A549 (cell line): ENCODE data around the gene GABRQ.

Source experiments
- FOXS1 ChIP-seq: fragments of 250-450 bp; sonication (Bioruptor Pico); IDR thresholded peaks from 2 replicates; pipeline ENCODE4 v1.5.0; 2020; ENCODE audit warnings: mild to moderate bottlenecking, moderate library complexity
- POLR2A ChIP-seq: IDR thresholded peaks from 2 replicates; pipeline ENCODE4 v1.6.1; 2012; ENCODE audit warnings: mild to moderate bottlenecking, low read length
- TF ChIP-seq, protein P1 (sequence below): fragments of >200 bp; sonication (Bioruptor Twin); formaldehyde crosslinking; IDR thresholded peaks from 3 replicates; pipeline ENCODE4 v1.5.1; 2016

DNA sequence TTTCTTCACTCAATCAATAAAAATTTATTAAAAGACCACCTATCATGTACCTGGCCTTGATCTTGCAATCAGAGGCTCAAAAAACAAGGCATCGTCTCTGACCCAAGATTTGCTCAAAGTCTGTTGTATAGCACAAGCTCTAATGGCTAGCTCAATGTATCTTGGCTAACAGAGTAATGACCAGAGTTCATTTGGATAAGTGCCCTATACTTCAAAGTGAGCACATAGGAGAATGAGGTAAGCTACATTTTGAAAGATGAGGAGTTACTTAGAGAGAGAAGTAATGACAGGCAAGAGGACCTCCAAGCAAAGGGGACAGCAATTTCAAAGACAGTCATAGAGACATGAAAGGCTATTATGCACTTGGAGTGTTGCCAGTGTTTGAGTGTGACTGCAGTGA, 22.9 kb upstream of the GABRQ start:
- TF ChIP-seq, protein P1, sequence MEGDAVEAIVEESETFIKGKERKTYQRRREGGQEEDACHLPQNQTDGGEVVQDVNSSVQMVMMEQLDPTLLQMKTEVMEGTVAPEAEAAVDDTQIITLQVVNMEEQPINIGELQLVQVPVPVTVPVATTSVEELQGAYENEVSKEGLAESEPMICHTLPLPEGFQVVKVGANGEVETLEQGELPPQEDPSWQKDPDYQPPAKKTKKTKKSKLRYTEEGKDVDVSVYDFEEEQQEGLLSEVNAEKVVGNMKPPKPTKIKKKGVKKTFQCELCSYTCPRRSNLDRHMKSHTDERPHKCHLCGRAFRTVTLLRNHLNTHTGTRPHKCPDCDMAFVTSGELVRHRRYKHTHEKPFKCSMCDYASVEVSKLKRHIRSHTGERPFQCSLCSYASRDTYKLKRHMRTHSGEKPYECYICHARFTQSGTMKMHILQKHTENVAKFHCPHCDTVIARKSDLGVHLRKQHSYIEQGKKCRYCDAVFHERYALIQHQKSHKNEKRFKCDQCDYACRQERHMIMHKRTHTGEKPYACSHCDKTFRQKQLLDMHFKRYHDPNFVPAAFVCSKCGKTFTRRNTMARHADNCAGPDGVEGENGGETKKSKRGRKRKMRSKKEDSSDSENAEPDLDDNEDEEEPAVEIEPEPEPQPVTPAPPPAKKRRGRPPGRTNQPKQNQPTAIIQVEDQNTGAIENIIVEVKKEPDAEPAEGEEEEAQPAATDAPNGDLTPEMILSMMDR: no peak
- TF ChIP-seq POLR2A: no peak
- no peak for TF ChIP-seq FOXS1 (CRISPR knock-in tag)
